Effector CD8-positive, alpha-beta T cell (primary cell): ENCODE data around the gene ZNF532.

ENCODE experiments used
- DNase-seq: peaks from one replicate; lab custom pipeline; 2025; lab: John Stamatoyannopoulos, UW

The ZNF532 gene

DNA sequence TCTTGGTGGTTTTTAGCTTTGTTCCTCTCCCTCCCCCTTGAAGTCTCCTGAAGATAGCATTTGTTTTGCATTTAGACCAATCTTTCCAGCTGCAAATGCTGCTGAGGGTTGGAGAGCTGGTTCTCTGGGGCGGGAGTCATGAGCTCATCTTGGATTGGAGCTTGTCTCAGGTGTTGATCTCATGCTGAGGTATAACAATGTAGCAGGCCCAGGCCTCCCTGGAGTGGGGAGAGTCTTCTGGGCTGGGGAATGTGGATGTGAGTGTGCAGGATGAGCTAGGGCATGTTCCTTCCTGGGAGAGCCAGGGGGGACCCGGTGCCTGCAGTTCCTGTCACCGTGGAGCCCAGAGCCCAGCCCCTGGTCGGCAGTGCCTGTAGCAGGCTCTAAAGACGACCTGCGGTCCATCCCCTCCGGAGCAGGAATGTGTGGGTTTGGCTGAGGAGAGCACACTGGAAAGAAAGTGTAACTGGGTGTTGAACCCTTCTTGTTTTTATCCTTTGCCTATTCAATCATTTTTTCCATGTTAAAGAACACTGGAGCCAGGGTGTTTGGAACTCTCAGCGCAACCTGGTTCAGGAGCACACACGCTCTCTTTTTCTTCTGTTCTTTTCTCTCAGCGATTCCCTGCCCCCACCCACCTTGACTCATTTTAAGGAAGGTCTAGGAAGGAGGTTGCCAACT, 2.7 kb downstream of the ZNF532 start:
- DNase-seq = no peak

DNA sequence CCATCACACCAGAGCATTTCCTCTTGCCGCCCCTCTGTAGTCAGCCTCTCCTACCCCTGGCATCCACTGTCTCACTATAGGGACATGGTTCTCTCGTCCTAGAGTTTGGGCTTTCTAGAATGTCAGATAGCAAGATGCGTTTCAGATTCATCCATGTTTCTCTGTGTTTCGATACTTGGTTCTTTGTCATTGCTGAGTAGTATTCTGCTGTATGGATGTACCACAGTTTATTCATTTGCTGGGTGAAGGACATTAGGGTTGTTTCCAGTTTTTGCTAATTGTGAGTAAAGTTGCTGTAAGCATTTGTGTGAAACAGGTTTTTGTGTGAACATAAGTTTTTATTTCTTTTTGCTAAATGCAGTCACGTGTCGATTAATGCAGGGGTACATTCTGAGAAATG, 3.8 kb downstream of the ZNF532 start:
- DNase-seq = no peak

DNA sequence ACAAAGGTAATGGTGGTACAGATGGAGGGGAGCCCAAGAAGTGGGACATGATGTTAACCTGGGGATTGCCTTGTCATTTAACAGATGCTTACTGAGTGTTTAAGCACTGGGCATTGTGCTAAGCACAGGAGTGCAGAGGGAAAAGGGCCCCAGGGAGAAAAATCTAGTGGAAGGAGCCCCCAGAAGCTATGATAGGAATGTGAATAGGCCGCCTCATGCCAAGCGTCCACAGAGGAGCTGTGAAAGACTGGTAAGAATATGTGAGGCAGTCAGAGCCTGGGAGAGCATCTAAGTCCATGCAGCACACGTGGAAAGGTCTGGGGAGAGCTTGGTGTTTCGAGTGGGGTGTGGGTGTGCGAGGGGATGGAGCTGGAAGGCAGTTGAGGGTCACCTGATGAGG, 5.5 kb downstream of the ZNF532 start:
- DNase-seq = no peak

DNA sequence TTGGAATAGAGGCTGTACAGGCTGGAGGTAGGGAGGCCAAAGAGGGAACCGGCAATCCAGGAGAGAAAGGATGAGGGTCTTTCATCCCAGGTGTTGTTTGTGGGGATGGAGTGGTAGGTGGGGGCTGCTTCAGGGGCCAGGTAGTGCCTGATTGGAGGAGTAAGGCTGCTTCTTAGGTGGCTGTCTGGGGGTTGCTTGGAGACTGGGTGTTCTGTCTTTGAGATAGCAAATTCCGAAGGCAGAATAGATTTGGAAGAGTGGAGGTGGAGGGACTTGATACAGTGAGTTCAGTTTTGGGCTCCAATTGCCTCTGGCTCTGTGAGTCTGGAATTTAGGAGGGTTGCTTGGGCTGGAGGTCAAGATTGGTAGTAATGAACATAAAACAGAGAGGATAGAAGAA, 5.9 kb downstream of the ZNF532 start:
- no peak for DNase-seq

DNA sequence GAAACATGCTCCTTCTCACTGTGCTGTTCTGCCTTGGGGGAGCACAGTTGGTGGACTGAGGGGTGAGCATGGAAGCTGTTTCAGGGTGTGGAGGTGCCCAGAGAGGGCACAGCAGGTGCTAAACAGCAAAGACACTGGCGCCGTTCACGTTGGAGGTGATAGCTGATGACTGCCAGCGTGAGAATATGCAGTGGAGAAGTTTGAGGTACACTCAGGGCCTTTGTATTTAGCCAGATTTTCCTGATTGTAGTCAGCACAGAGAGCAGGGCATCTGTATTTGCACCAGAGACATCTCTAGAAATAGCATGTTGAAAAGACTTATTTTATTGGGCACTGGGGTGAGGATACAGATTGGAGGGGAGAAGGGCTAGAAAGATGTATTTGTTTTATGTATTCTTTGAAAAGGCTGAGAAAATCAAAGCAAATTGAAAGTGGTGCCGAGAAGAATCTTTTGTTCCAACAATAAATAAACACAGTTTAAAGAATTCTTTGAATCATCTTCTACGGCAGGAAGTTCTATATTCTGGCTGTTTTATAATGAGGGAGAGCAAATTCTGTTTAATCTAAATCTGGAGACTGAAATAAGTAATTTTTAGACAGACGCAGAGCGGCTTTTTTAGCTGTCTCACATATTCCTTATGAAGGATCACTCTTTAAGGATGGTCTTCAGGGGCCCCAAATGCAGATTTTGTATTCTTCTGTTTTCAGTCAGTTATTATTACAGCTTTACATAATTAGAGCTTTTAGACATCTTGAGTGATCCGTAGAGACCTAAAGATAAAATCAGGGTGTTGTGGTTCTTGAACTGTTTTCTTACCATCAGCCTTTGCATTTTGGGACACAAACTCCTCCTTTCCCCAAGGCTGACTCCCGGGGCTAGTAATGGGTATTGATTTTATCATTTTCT, 7.1 kb downstream of the ZNF532 start:
- no peak for DNase-seq

DNA sequence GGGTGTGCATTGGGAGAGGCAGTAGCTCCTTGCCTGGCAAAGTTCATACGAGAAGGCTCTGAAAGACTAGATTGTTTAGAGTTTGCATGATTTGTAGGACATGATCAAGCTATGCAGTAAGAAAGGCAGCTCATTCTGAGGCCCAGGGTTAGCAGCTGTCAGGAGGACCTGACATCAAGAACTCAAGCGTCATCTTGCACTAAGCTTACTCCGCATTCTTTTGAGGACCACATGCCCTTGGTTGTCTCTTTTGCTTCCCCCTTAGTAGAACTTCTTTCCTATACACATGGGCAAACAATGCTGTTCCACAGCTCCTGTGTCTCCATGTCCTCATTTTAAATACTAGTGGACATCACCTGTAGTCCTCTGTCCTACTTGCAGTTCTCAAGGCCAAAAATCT, 14.0 kb downstream of the ZNF532 start:
- DNase-seq = no peak

DNA sequence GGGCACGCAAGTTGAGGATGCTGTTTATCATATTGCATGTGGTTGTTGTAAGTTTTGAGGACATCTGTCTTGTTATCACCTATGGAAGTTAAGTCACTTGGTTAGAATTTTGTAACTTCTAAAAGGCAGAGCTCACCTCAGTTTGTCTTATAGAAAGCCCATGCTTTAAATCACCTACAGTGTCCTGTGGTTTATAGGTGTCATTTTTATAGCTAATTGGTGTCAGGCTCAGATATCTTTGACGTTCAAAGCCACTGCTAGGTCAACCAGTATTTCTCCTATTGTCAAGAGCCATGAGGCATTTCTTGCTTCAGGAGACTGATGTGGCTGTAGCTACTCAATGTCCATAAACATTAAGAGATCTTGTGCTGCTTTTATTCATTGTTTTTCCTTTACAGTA, 16.8 kb downstream of the ZNF532 start:
- DNase-seq = no peak

DNA sequence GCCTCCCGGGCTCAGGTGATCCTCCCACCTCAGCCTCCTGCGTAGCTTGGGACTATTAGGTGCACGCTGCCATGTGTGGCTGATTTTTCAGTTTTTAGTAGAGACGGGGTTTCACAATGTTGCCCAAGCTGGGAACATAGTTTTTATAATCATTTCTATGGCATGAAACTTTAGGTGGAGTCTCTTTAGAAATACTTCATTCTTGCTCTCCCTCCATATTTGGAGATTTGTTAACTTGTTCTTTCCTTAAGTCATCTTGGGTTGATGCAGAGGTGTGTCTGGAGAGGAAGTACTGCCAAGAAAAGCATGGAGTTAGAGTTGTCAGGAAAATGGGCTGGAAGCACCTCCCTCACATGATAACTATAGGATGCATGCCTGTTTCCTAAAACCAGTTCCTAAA, 17.4 kb downstream of the ZNF532 start:
- no peak for DNase-seq

DNA sequence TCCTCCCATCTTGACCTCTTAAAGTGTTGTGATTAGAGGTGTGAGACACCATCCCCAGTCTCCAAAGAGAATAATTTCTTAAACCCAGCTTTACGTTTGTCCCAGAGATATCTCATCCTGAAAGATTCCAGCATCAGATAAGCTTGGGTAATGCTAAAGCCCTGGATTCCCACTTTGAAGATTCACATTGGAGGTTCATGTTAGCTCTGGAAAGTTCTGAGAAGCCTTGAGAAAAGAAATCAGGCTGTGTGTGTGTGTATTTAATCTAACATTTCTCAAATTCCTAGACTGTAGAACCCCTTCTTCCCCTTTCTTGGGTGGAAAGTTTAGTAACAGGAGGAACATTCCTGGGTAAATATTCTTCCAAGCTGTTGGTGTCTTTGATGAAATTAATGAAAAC, 18.0 kb downstream of the ZNF532 start:
- no peak for DNase-seq

DNA sequence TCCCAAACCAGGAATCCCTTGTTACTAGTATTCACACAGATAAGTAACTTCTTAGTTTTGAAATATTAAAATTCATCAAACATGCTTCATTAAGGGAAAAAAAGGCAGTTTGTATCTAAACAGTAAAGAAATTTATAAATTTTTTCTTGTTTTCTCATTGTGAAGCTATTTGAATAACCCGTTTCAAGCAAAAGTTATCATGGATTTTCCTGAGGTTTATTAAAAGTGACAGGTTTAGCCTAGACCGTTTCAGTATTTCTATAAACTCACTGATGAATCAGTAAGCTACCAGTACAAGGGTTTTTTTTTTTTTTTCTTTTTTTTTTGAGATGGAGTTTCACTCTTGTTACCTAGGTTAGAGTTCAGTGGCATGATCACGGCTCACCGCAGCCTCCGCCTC, 20.0 kb downstream of the ZNF532 start:
- no peak for DNase-seq

DNA sequence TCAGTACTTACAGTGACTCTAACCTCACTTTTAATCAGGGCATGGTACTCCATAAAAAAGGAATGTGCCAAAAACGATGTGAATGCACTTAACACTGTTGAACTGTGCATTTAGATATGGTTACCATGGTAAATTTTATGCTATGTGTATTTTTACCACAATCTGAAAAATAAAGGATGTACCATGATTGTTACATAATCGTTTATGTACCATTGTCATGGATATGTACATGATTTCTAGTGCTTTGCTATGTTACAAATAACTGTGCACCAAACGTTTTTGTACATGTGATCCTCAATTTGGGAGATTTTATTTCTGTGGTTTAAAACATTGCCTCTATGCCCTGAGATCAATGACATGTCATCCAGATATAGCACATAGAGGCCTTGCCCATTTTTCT, 21.8 kb downstream of the ZNF532 start:
- DNase-seq = no peak

DNA sequence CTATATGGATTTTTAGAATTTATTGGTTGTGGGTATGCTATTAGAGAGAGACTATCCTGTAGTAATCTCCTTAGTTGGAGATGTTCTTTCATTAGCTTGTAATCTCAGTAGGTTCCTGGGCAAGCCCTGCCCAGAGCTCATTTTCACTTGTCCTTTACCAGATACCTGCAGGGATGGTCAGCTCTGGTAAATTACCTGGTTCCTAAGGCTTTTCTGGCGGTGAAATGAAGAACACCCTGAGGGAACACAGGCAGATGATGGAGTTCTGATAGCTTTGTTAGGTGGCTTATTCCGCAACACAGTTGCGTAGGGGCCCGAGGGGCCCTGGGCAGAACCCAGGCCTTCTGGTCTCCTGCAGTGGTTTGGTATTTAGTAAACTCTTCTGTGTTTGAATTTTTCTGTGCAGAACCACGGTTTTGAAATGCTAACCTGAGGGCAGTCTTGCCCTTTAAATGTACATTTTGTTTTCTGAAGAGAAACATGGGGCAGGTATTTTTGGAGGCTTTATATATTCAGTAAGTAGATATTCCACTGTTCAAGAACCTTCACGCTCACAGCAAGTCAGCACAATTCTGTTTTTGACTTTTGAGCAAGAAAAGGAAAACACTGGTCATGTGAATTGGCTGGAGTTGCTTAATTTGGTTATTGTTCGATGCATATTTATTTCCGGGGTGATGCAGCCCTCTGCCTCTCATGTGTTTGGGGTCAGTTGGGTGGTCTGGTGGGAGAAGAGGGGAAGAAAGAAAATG, 22.4 kb downstream of the ZNF532 start:
- no peak for DNase-seq

DNA sequence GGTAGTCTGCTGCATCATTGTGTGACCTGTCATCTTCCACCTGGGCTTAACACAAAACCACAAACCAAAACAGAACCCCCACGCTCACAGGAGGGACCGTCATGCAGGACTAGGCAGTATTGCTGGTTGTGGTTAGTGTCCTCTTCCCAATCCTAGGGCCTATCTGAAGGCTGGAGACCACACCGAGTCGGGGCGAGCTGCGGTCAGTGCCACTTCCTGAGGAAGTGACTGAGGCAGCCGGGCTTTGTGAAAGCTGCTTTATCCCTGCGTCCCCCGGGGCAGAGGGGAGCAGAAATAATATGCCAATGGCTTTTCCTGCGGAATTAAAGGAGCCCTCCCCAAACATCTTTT, 22.9 kb downstream of the ZNF532 start:
- no peak for DNase-seq

DNA sequence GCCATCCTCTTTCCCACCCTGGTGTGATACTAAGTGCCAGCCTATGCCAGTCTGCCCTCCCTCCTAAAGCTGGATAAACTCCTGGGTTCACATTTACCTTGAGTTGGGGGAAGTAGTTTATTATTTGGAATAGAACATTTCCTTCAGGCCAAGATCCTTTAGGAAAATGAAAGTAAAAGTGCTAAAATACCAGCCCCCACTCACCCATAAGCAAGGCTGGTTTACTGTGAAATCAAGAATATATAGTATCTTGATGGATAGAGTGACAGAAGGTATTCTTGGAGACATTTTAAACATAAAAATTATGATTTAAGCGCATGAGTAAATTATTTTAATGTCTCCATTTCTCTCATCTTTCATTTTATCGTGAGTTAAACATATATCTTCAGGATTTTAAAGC, 27.1 kb downstream of the ZNF532 start:
- DNase-seq = no peak

DNA sequence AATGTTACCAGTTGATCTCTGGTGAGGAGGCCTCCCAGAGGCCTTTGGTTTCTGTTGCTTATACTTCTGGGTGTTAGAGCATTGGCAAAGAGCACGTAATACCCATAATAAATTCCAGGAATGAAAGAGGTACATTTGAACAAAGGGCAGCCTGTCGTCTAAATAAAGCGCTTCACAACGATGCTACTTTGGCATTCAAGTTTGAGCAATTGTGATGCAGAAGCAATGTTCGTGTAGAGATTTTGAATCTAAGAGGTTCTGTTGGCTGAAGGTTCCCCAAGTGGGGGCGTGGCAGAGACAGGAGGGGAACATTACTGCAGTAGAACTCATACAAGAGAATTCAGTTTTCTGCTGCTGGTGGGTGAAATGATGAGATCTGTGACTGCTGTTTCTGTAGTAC, 27.8 kb downstream of the ZNF532 start:
- no peak for DNase-seq

DNA sequence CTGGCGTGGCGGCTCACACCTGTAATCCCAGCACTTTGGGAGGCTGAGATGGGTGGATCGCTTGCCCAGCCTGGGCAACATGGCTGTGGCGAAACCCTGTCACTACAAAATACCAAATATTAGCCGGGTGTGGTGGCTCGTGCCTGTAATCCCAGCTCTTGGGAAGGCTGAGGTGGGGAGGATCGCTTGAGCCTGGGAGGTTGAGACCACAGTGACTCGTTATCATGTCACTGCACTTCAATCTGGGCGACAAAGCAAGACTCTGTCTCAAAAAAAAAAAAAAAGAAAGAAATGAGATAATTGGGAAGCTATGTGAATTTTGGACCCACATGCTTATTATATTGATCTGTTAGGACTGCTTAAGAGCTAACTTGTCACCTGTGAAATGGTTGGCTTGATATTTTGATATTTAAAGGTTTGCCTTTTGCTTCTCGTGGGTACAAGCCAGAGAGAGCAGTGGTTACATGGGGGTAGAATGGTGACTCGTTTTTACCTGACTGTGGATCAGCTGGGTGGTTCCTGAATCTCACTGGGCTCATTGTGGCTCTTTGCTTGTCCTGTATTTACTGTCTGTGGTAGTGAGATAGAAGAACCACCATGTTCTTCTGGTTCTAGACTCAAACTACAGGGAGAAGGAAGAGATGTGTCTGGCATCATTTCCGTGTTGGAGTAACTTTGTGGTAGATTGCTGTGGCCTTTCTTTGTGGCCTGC, 28.9 kb downstream of the ZNF532 start:
- DNase-seq = no peak

DNA sequence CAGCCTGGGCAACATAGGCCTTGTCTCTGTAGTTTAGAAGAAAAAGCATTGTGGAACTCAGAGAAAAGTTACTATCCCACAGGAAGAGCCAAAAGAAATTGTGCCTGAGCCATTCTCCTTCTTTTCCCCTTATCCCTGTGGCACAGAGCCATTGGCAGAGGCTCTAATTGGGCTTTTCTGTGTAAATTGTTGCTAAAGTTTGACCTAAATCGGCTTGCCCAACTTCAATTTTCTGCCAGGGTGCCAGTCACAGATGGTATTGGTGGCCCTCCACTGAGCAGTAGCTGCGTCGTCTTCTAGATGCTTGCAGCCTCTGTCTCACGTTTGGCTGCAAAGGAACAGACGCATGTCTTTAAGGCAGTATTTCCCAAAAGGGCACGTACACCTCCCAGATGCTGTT, 30.3 kb downstream of the ZNF532 start:
- no peak for DNase-seq

DNA sequence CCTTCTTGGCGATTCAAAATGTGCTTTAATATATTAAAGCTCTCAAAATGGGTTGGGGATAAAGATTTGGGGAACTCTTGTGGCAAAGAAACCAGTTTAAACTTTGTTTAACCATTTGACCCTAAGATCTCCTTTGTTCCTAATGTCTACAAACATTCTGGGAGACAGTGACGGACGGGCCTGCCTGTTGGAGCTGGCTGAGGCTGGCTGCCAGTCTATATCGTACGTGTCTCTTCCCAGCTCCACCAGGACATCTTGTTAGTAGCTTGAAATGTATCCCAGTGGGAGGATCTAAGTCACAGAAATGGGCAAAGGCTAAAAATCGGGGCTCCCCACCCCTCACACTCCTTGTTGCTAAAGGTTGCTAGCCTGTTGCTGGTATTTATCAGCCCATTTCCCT, 30.7 kb downstream of the ZNF532 start:
- no peak for DNase-seq

DNA sequence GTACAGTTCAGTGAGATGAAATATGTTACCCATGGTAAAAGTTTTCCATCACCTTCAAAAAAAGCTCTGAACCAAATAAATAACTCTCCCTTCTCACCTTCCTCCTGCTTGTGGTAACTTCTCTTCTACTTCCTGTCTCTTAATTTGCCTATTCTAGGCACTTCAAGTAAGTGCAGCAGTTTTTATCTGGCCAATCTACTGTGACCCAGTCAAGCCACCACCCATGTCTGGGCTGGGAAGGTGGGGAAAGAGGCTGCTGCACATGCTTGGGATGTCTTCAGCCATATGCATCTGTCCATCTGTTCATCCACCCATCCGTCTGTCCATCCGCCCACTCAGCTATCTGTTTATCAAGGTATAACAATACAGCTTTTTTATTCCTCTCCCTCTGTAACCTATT, 31.6 kb downstream of the ZNF532 start:
- DNase-seq = no peak

DNA sequence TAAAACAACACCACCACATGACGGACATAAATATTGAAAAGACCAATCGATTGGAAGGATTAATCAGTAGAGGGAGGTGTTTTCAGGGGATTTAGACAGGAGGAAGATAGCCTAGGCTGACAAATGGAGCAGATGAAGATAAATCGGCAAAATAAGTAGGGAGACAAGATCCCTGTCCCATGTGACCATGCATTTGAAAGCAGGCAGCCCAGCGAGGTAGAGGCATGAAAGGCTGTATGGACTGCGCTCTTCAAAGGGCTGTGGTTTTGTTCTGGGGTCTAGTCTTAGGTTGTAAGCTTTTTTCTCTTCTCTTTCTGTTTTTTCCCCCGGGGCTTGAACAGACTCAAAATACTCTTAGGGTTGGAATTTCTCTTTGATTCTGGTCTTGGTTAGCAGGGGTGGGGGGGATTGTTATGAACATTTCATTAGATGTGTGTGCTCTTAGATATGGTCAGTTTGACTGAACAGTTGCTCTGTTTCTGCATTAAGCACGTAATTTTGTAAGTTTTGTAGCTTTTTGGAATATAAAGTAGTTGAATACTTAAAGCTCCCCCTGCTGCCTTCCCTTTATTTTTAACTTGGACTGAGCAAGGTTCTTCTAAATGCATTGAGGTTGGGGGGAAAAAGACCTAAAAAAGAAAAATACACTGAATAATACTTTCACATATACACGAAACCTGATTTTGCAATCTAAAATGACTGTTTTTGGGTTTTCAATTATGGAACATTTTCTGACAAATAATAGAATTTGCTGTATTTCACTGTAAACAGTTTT, 32.2 kb downstream of the ZNF532 start:
- DNase-seq = no peak

DNA sequence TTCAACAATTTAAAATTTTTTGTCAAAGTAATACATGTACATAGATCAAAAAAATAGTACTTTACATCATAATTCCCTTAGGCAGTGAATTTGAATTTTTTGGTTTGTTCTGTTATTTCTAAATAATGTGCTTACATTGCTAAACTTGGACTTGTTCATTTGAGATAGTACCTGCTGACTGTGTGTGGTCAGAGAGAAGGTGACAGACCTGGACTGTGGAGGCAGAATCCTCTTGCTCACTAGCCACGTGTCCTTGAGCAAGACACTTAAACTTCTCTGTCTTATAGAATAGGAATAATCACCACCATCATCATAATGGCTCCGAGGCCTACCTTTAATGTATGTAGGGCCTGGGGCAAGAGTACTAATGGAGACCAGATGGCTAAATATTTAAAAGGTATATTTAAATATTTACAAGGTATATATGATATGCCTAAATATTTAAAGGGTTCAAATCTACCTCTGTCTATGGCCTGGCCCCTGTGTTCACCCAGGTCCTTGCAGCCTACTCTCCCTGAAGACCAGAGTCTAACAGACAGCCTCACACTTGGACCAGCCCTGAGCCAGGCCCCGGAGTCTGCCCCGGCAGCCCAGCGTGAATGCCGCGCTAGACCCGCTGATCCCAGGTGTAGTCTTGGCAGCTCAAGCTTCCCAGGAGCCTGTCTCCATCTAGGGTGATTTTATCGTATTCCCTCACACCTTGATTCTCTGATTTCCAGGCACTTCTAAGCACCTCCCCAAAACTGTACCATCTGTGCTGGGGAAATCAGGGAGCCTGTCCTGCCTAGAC, 33.5 kb downstream of the ZNF532 start:
- no peak for DNase-seq
